Activated naive CD8-positive, alpha-beta T cell treated with anti-CD3 and anti-CD28 coated beads, Interleukin-2, amount 50 U/mL, for 16 hours (primary cell): ENCODE results near the gene DPYSL3.
"Not testable (repeated sequence)": the region's sequence is repeated elsewhere in the genome, so short reads cannot be mapped to it uniquely, and the experiment has no call there.

Experiments
- DNase-seq: peaks from one replicate; pipeline ENCODE4 v3.0.0-alpha.2; 2020; ENCODE audit warnings: low read depth, low spot score

Gene DPYSL3

DNA sequence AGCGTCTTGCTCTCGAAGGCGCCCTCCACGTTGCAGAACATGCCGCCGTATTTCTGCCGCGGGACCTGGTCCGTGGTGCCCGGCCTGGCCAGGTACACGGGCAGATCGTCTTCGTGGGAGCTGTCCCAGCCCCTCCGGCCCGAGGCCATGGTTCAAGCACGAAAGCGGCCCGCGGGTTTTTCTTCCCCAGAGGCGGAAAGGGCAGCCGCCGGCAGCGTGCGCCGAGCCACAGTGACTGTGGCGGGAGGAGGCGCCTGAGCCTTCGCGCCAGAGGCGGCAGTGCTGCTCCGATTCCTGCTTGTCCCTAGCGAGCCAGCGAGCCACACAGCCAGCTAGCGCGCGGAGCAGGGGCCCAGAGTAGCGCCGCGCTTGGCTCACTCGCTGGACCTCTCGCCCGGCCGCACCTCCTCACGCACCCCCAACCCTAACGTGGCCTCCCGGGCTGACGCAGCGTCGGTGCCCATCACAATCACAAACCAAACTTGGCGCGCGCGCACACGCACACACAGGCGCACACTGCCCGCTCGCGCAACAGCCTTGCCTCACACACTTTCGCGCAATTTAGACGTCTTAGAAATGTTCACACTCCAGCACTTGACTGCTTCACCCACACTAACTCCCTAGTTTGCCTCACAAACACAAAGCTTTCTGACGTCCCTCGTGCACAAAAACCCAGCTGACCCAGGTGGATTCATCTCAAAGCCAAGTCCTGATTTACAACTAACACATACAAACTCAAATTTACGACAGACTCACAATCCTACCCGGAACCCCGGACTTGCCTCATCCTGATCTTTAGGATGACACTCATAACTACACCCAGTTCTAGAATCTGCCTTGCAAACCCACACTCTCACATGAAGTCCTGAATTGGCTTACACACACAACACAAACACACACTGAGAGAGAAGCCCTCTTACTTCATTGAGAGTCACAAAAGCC is at the start of gene DPYSL3:
Gene DPYSL3, minus strand, starts transcription at position 359 of the 942 bp plus-strand sequence. Its CDS starts 210 bp downstream, at position 149.
- no peak for DNase-seq

DNA sequence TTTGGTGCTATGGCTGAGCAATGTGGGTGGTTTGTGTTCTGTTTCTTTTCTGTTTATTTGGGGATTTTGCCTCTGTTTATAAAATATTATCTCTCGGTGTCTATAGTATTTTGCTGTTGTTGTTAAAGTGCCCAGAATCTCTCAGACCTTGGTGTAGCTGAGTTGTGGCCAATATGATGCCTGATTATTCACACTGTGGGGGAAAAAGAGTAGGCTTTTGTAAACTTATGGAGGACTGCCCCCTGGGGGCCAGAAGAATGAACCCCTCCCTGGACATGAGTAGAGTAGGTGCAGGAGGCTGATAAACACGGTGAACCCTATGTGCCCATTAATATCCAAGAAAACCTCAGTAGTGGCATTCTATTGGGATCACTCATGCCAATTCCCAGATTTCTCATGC is 49.0 kb upstream of the DPYSL3 start:
- DNase-seq, result no peak

DNA sequence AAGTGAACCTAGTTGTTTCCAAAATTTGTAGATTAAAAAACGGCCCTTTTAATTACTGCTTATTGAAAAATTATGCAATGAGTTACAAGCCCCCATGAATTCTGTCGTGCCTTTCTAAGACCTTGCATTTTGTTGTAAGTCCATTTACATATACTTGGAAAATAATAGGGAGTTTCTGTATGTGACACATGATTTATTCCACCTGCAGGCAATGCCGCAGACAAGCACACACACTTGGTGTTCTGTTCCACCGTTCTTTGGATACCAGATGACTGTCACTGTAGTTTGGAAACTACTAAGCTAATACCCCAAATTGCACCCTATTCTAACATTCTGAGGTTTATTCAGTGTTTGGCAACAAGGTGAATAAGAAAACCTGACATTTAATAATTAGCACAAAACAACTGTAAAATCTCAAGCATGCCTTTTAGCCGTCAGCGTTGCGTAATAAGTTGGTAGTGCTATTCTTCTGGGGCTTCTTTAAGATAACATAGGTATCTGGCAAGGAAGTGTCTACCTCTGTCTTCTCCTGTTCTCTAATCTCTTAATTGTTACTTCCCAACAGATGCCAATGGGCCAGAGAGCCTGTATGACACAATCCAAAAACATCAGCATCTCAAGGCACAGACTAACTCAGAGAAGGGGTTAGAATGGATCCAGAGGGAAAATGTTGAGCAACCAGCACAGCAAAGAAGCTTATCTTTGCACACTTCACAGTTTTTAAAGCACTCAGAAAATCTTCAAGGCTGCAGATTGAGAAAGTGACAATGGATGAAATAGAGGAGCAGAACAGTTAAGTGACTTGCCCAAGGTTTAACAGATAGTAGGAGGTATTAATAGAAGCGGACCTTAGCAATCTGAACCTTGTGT is 48.2 kb upstream of the DPYSL3 start:
- no peak for DNase-seq

DNA sequence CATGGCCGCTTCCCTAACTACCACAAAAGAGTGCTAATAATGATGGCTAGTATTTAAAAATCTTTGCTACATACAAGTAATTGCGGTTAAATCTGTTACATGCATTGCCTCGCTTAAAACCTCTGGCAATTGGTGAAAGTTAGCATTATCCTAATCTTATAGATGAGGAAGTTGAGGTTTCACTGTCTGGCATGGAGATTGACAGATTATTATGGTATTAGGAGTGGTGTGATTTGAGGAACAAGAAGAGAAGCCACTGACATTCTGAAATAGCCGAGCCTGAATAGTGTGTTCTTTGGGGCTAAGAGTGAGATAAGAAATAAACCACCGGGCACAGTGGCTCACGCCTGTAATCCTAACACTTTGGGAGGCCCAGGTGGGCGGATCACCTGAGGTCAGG is 45.3 kb upstream of the DPYSL3 start:
- no peak for DNase-seq

GRCh38 chr5:147554261-147554817 is 44.5 kb upstream of the DPYSL3 start:
- DNase-seq, result no peak

- not testable (repeated sequence) for DNase-seq
Observed at GRCh38 chr5:147553817-147554216, 43.9 kb upstream of the DPYSL3 start.

DNA sequence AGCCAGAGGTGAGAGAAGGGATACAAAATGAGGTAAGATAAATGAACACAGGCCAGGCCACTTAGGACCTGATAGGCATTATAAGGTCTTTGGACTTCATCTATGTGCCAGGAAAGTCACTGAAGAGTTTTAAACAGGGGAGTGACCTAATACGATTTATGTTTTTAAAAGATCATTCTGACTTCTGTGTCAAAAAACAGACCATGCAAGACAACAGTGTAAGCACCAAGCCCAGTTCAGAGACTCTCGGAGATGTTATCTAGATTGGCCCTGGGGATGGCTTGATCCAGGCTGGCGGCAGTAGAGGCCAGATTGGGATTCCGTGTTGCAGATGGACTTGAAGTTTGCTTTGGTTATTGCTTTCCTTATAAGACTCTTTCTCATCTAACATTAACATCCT is 43.0 kb upstream of the DPYSL3 start:
- DNase-seq, result no peak

DNA sequence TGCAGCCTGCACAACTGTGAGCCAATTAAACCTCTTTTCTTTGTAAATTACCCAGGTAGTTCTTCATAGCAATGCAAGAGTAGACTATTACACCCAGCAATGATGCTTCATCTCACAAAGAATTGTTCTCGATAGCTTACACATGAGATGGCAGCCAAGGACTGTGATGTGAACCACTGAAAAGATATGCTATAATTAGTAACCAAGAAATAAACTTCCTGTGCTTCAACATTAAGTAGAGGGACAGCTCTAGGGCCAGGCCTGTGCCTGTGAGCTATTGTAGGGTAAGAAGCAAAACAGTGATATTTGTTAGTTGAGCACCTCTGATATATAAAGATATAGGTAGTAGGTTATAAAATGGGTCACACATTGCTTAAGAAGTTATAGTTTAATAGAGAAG is 41.8 kb upstream of the DPYSL3 start:
- DNase-seq, result no peak

DNA sequence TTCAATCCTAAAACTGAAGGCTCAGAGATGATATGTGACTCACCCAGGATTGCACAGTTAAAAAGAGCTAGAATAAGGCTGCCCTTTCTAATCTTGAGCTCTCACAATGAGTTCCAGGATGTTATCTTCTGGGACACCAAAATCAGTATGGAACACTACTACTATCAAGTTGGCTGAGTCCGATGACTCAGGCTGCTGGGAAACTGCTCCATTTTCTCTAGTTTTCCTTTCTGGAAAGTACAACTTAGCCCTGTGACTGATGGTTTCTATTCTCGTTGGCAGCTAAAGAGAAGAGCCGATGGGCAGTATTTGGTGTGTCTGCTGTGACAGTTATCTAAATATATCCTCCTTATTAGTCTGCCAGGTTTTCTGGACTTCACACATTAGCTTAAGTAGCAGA is 37.9 kb upstream of the DPYSL3 start:
- DNase-seq, result no peak

DNA sequence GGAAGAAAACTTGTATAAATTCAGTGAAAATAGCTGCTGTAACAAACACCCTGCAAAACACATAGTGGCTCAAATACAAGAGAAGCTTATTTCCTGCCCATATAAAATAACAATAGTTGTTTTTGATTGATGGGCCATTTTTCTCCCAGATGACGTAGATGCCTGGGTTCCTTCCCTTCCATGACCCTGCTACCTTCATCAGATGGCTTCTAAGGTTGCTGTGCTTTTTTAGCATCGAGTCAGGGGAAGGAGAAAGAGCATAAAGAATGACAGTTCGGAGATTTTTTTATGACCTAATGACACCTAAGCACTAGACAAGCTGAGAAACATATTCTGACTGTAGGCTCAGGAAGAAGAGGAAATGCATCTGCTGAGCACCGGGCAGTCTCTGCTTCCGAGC is 34.7 kb upstream of the DPYSL3 start:
- no peak for DNase-seq

GRCh38 chr5:147539053-147539452 is 29.2 kb upstream of the DPYSL3 start:
- DNase-seq, result no peak

DNA sequence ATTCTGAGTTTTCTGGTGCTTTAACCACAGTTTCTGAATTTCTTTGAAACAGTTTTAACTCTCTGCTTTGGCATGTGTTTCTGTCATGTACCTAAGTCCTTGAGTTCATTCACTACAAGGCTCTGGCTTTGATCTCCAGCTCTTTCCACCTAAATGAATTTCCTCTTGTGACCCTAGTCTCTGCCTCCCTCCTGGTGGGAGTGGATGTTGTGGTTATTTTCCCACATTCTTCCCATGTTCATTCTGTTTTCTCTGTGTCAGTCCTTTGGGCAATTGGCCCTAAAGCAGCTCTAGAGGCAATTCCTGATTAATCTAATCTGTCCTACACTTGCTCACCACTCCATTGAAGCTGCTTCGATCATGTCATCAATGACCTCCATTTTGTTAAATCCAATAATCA is 28.4 kb upstream of the DPYSL3 start:
- DNase-seq, result no peak

DNA sequence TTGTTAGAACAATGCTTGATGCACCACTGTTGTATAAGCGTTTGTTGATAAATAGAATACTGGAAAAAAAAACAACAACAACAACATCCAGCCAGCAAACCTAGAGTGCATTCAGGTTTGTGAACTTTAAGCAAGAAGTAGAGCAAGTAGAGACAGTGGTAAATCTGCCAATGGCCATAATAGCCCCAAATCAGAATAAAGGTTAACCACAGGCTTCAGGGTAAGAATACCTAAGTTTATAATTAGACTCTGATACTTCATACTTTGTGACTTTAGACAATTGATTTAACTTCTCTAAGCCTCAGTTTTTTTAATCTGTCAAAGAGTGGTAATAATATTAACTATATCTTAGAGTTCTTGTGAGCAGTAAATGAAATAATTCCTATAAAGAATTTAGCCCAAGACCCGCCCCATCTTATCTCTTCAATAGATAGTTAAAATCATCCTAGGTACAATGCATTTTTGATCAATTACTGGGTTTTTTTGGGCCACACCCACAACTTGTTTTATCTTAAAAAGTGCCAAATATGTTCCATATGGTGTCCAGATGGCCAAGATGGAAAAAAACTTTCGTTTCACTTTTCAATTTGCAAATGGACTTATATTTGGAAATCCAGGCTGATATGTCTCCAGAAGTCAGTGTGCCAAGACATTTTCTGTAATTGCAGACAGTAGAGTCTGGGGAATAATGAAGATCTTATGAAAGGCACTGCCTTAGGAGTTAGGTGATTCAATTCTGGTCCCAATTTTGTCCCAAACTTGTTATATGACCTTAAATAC is 24.5 kb upstream of the DPYSL3 start:
- DNase-seq, result no peak

DNA sequence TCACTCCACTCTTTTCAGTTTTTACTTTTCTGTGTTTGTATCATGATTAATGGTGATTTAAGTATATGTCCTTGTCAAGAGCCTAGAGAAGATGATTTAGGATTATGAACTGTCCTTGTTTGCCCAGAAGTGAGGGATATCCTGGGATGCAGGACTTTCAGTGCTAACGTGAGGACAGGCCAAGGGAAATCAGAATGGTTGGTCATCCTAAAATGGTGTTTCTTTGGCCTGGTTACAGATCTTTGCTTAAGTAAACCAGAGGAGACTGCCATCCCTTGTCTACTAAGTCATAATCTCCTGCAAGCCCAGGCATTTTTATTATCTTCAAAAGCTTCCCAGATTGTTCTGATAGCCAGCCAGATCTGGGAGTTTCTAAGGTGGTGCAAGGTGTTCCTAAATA is 22.3 kb upstream of the DPYSL3 start:
- DNase-seq, result no peak

GRCh38 chr5:147530530-147531389 is 20.9 kb upstream of the DPYSL3 start:
- no peak for DNase-seq

DNA sequence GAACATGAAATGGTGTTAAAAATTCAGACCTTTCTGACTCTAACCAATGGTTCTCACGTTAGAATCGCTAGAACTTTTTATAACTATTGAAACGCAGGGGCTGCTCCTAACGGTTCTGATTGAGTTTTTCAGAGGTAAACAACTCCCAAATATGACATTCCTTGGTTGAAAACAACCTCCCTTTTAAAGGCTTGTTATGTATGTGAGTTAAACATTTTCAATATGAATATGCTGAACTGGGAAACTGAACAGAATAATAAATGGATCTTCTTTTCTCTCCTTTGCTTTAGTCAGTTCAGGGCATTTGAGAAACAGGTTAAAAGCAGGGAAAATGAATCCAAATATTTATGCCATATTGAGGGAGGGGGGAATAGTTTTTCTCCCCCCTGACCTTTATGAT is 13.2 kb upstream of the DPYSL3 start:
- DNase-seq, result no peak

GRCh38 chr5:147522435-147522834 is 12.6 kb upstream of the DPYSL3 start:
- DNase-seq, result no peak

GRCh38 chr5:147520450-147520849 is 10.6 kb upstream of the DPYSL3 start:
- no peak for DNase-seq

GRCh38 chr5:147519380-147519779 is 9.5 kb upstream of the DPYSL3 start:
- DNase-seq, result no peak

DNA sequence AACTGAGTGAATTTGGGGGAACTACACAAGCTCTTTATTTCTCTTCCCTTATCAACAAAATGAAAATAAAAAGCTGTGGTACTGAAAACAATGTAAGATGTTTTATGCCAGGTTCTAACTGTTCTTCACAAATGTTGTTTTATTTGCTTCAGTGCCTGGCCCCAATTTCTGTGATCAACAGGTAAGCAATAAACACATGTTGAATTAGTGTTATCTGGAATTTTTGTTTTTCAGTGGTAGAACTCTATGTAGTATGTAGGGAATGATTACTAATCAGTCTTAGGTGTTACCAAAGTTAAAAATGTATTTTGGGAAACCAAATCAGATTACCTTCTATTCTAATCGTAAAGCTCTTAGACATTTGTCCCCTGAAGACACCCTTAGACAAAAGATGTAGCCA is 7.5 kb upstream of the DPYSL3 start:
- DNase-seq, result no peak

DNA sequence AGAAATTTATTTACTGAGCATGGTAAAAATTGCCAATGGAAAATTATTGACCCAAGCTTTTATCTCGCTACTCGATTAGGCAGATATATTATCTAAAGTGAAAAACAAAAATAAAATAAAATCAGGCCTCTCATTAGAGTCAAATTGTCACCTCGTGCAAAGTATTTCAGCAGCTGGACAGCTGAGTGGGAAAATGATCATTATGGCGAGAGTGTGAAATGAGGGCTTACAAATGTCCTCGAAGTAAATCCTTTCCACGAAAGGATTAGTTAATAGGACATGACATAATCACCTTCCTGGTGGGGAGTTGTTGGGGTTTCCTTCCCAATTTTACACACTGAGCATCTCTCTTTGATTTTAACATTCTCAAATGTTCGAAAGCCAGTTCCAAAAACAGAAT is 5.4 kb upstream of the DPYSL3 start:
- no peak for DNase-seq
